PC-9 (cell line): Measurements from ENCODE around the gene SLC7A9.
"Not testable (repeated sequence)": the region's sequence is repeated elsewhere in the genome, so short reads cannot be mapped to it uniquely, and the experiment has no call there.

Source experiments
- CTCF ChIP-seq: fragments of 200-600 bp; sonication (generic); conservative IDR thresholded peaks from 2 replicates; pipeline ENCODE4 v1.6.1; 2017; ENCODE audit warnings: mixed run types, antibody characterized with exemption, mild to moderate bottlenecking, moderate library complexity
- EZH2 ChIP-seq: fragments of 200-600 bp; sonication (generic); IDR thresholded peaks from 2 replicates; pipeline ENCODE4 v1.8.0; 2017; ENCODE audit warnings: antibody characterized with exemption, low read depth

- not testable (repeated sequence) for TF ChIP-seq CTCF, EZH2
These were observed 12.7 kb downstream of the SLC7A9 start for GRCh38 chr19:32856818-32857217.
